Gastrocnemius medialis (tissue), 4 donors: ENCODE results near the gene NHEJ1.

ENCODE experiments used
- POLR2A ChIP-seq, 2 donors: fragments of 450-650 bp; IDR thresholded peaks; one replicate each; pipeline ENCODE4 v1.6.1; 2017; ENCODE audit warnings: antibody characterized with exemption in 2 of 2, mild to moderate bottlenecking in 2 of 2, moderate library complexity in 2 of 2
- TF ChIP-seq, protein P1 (sequence below), 5 experiments: fragments of 450-650 bp in 3 of 5; fragments of 200-600 bp in 2 of 5; sonication (generic) in 2 of 5; IDR thresholded peaks in 4 of 5; conservative IDR thresholded peaks in 1 of 5; 1 replicate in 4 of 5; 2 replicates in 1 of 5; pipeline ENCODE4 v1.5.1; 2016 to 2019; ENCODE audit warnings: antibody characterized with exemption in 5 of 5, mild to moderate bottlenecking in 3 of 5, moderate library complexity in 3 of 5

DNA sequence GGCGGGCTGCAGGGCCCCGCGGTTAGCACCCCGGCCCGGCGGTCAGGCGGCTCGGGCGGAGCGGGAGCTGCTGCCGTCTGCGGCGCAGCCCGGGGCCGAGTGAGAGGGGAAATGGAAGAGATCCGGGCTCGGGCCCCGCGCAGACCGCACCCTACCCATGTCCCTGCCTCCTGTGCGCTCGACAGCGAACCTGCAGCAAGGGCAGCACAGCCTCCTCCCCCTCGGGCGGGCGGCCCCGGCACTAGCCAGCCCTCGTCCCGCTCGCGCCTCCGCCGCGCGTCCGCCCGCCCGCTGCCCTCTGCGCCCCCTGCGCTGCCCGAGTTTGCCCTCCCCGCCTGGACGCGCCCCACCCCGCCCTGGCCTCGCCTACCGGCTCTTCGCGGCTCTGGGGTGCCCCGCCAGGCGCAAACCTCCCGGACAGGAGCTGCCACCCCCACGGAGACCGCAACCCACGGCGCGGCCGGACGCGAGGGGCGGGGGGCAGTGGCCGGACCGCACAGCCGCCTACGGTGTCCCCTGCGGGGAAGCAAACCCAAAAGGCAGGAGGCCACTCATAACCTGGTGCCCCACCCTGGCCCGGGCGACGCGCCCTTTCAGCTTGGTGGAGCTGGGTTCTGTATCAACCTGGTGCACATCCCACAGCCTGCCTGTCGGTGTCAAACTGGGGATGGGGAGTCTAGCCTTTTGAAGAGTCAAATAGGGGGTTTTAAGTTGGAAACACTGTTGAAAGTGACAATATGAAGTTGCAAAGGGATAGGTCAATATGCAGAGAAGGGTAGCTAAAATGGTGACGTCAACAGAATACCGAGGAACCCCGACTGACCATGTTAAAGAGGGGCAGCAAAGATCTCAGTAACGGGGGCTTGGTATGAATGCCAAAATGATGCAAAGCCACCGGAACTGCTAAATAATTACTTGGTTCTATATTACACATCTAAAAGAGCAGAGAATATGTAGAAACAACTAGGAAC, 99.5 kb downstream of the NHEJ1 start, which contains the start of gene IHH:
- TF ChIP-seq, protein P1, sequence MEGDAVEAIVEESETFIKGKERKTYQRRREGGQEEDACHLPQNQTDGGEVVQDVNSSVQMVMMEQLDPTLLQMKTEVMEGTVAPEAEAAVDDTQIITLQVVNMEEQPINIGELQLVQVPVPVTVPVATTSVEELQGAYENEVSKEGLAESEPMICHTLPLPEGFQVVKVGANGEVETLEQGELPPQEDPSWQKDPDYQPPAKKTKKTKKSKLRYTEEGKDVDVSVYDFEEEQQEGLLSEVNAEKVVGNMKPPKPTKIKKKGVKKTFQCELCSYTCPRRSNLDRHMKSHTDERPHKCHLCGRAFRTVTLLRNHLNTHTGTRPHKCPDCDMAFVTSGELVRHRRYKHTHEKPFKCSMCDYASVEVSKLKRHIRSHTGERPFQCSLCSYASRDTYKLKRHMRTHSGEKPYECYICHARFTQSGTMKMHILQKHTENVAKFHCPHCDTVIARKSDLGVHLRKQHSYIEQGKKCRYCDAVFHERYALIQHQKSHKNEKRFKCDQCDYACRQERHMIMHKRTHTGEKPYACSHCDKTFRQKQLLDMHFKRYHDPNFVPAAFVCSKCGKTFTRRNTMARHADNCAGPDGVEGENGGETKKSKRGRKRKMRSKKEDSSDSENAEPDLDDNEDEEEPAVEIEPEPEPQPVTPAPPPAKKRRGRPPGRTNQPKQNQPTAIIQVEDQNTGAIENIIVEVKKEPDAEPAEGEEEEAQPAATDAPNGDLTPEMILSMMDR (IDR thresholded peaks at IDR 0.05 in 4 of 5, conservative IDR thresholded peaks at IDR 0.05 in 1 of 5) = no peak
- TF ChIP-seq POLR2A (IDR thresholded peaks at IDR 0.05) = no peak
